PC-3 (cell line): ENCODE data around the gene CCDC88B. TPM values are rescaled to one million over a fixed set of nuclear protein-coding genes. Genes with fewer than 3 reads are reported as not detected.

Source experiments
- ATAC-seq: fragments of 200-7000 bp; cut with Tn5 transposase; 2 replicates; pipeline ENCODE4 v1.9.1; 2020; ENCODE audit warnings: mild to moderate bottlenecking, moderate library complexity
- BruUV-seq: library from RNA; stranded (reverse); fragments of 400-500 nt; replicated peaks from 2 replicates; lab custom pipeline; 2021; lab: Mats Ljungman, UMichigan
- CTCF ChIA-PET: fragments of 300-600 bp; sonication (Branson Sonifier 250); formaldehyde crosslinking; loops from one replicate; lab custom pipeline; 2022; ENCODE audit warnings: antibody characterized with exemption; lab: Charles Lee
- POLR2A ChIA-PET: fragments of 300-600 bp; sonication (Branson Sonifier 250); formaldehyde crosslinking; loops from one replicate; lab custom pipeline; 2022; ENCODE audit warnings: antibody characterized with exemption; ENCODE audit not compliant: unreplicated experiment; lab: Charles Lee
- DNase-seq: peaks from one replicate; pipeline ENCODE4 v3.0.0-alpha.2; 2015
- H2AFZ ChIP-seq: fragments of 300-600 bp; sonication (generic); 2 replicates; pipeline ENCODE4 v1.6.0; 2016; ENCODE audit warnings: antibody characterized with exemption, low read length
- H3F3A ChIP-seq: fragments of 300-600 bp; sonication (generic); one replicate; pipeline ENCODE4 v1.6.0; 2017; ENCODE audit warnings: antibody characterized with exemption, low read length, control low read depth, mild to moderate bottlenecking; ENCODE audit not compliant: unreplicated experiment
- H3K27ac ChIP-seq: fragments of 300-600 bp; sonication (generic); 2 replicates; pipeline ENCODE4 v1.5.1; 2016; ENCODE audit warnings: mild to moderate bottlenecking, low read length
- H3K27me3 ChIP-seq: fragments of 300-600 bp; sonication (generic); 2 replicates; pipeline ENCODE4 v1.6.1; 2016; ENCODE audit warnings: low read length, mixed read lengths
- H3K36me3 ChIP-seq: fragments of 300-600 bp; sonication (generic); 2 replicates; pipeline ENCODE4 v1.6.1; 2016; ENCODE audit warnings: low read depth, mixed run types, low read length, mixed read lengths
- H3K4me1 ChIP-seq: fragments of 300-600 bp; sonication (generic); 2 replicates; pipeline ENCODE4 v1.5.1; 2016; ENCODE audit warnings: low read length; ENCODE audit not compliant: insufficient read depth
- H3K4me2 ChIP-seq: fragments of 300-600 bp; sonication (generic); 2 replicates; pipeline ENCODE4 v1.6.0; 2016; ENCODE audit warnings: low read length
- H3K4me3 ChIP-seq: fragments of 300-600 bp; sonication (generic); 2 replicates; pipeline ENCODE4 v1.5.1; 2016; ENCODE audit warnings: mild to moderate bottlenecking, low read length, mixed read lengths
- H3K79me2 ChIP-seq: fragments of 300-600 bp; sonication (generic); 2 replicates; pipeline ENCODE4 v1.6.1; 2017; ENCODE audit warnings: low read length, mixed read lengths
- H3K9ac ChIP-seq: fragments of 300-600 bp; sonication (generic); 2 replicates; pipeline ENCODE4 v1.6.0; 2016; ENCODE audit warnings: mild to moderate bottlenecking, low read length
- H3K9me2 ChIP-seq: fragments of 300-600 bp; sonication (generic); replicated peaks from 2 replicates; pipeline ENCODE4 v1.6.1; 2016; ENCODE audit warnings: mixed run types, low read length, mixed read lengths
- H3K9me3 ChIP-seq: fragments of 300-600 bp; sonication (generic); 2 replicates; pipeline ENCODE4 v1.6.1; 2016; ENCODE audit warnings: low read length, mixed read lengths
- H4K20me1 ChIP-seq: fragments of 300-600 bp; sonication (generic); 2 replicates; pipeline ENCODE4 v1.6.1; 2016; ENCODE audit warnings: low read length, mixed read lengths
- CTCF ChIP-seq: fragments of 300-600 bp; sonication (generic); conservative IDR thresholded peaks from 2 replicates; pipeline ENCODE4 v1.5.1; 2017; ENCODE audit warnings: antibody characterized with exemption, low read depth, mild to moderate bottlenecking, low read length
- EZH2 ChIP-seq: fragments of 300-600 bp; sonication (generic); IDR thresholded peaks from one replicate; pipeline ENCODE4 v1.6.1; 2017; ENCODE audit warnings: antibody characterized with exemption, mild to moderate bottlenecking, low read length; ENCODE audit not compliant: unreplicated experiment
- EZH2phosphoT487 ChIP-seq: fragments of 300-600 bp; sonication (generic); IDR thresholded peaks from 2 replicates; pipeline ENCODE4 v1.6.1; 2018; ENCODE audit warnings: mild to moderate bottlenecking, antibody characterized with exemption, low read length, borderline replicate concordance
- intact Hi-C: fragments of 100-400 bp; cut with micrococcal nuclease; formaldehyde crosslinking; loops from 2 replicates; pipeline ENCODE4 v1.9.0; 2023
- total RNA-seq: library from RNA; depleted of rRNA; stranded (reverse); fragments of >200 nt; gene quantifications from 2 replicates; pipeline ENCODE4 v1.2.3, GENCODE V29; 2014

Gene CCDC88B
- total RNA-seq, 1 experiment from 2014 or later = 21.0 TPM

GRCh38 chr11:64317325-64317960 lies 22.6 kb upstream of the CCDC88B start, which contains the start of gene TRMT112:
Gene TRMT112 (minus strand): TSS chr11:64317559. CDS start chr11:64317526, 33 bp downstream.
- Histone ChIP-seq H3K79me2 (peaks cover 49% of the 10 kb centered on the region), H3K9me3 (no peaks in the 10 kb centered on the region), H4K20me1 (no peaks in the 10 kb centered on the region), H2AFZ (peak within 1 kb of the TSS; percentile 82), H3K4me3 (peak within 1 kb of the TSS; percentile 83), H3K4me2 (peak within 1 kb of the TSS; percentile 91), H3K27ac (peak within 1 kb of the TSS; percentile 94), H3K27me3 (no peaks in the 10 kb centered on the region), H3K36me3 (peaks cover 11% of the 10 kb centered on the region), H3F3A (peaks cover 7% of the 10 kb centered on the region), H3K9ac (peak within 1 kb of the TSS; percentile 93), H3K9me2 (no peaks in the 10 kb centered on the region), H3K4me1 (peaks cover 28% of the 10 kb centered on the region)
- BruUV-seq = no TSS peak
- POLR2A ChIA-PET = interaction anchor here (0.5 to 2.0 kb wide), 20 partner anchors 10 to 1461 kb away, joined by 3 to 30 read pairs (median 4); partner anchors contain the start of genes ESRRA, FKBP2 and SF1
- CTCF ChIA-PET = interaction anchor here (0.6 to 3.0 kb wide), 21 partner anchors 10 to 378 kb away, joined by 3 to 106 read pairs (median 6); partner anchors contain the start of genes ESRRA and NAA40
- TF ChIP-seq EZH2 (no peak), CTCF (no peak), EZH2phosphoT487 (no peak)
- ATAC-seq (peak; percentile 79), DNase-seq (peak; percentile 99)
- intact Hi-C loops = loop anchor here (1.0 to 2.0 kb wide), 2 partner anchors 12 to 17 kb away; partner anchors contain the start of gene ESRRA

- POLR2A ChIA-PET = interaction anchor here (0.5 to 2.0 kb wide), 19 partner anchors 9 to 1461 kb away, joined by 3 to 30 read pairs (median 5); partner anchors contain the start of genes ESRRA, FKBP2 and SF1
- CTCF ChIA-PET = interaction anchor here (0.5 to 3.0 kb wide), 23 partner anchors 9 to 379 kb away, joined by 3 to 106 read pairs (median 5); partner anchors contain the start of genes ESRRA and NAA40
- Histone ChIP-seq H3K9me3 (no peaks in the 10 kb centered on the region), H3F3A (peaks cover 7% of the 10 kb centered on the region), H3K9me2 (no peaks in the 10 kb centered on the region), H3K79me2 (peaks cover 49% of the 10 kb centered on the region), H3K27me3 (no peaks in the 10 kb centered on the region), H3K9ac (peak within 1 kb of the TSS; percentile 93), H2AFZ (peak within 1 kb of the TSS; percentile 82), H3K27ac (peak within 1 kb of the TSS; percentile 94), H3K4me2 (peak within 1 kb of the TSS; percentile 91), H3K36me3 (peaks cover 14% of the 10 kb centered on the region), H4K20me1 (no peaks in the 10 kb centered on the region), H3K4me3 (peak within 1 kb of the TSS; percentile 83), H3K4me1 (peaks cover 28% of the 10 kb centered on the region)
- BruUV-seq = TSS peak; percentile 45
- peak; percentile 99 for DNase-seq
- TF ChIP-seq EZH2 (no peak), CTCF (peak; percentile 60)
- ATAC-seq = peak; percentile 76
- intact Hi-C loops = loop anchor here (1.0 to 2.0 kb wide), 4 partner anchors 11 to 37 kb away; partner anchors contain the start of gene ESRRA
These were observed 21.8 kb upstream of the CCDC88B start, which contains the start of gene PRDX5 for GRCh38 chr11:64317961-64318765. Gene PRDX5 (plus strand): TSS chr11:64318121. CDS start chr11:64318216, 95 bp downstream.
